Stimulated activated memory B cell treated with anti-CD40 and anti-IgM and Interleukin-4, amounts not matched to agents 10 μg/mL and 1 μg/mL and 100 μg/mL, for 72 hours (primary cell): Measurements from ENCODE around the gene TRMT1.

Experiments
- ATAC-seq: fragments of 150-1000 bp; cut with Tn5 transposase; 2 replicates; pipeline ENCODE4 v1.10.0; 2021
- H3K27ac Mint-ChIP-seq: one replicate; pipeline ENCODE4 v1.8.0; 2022; ENCODE audit warnings: mild to moderate bottlenecking, mixed read lengths
- H3K27me3 Mint-ChIP-seq: one replicate; pipeline ENCODE4 v1.8.0; 2022; ENCODE audit warnings: mixed read lengths
- H3K36me3 Mint-ChIP-seq: one replicate; pipeline ENCODE4 v1.8.0; 2022; ENCODE audit warnings: mixed read lengths
- H3K4me1 Mint-ChIP-seq: one replicate; pipeline ENCODE4 v1.8.0; 2022; ENCODE audit warnings: mixed read lengths
- H3K4me3 Mint-ChIP-seq: one replicate; pipeline ENCODE4 v1.8.0; 2022; ENCODE audit warnings: mild to moderate bottlenecking, moderate library complexity, mixed read lengths
- H3K9me3 Mint-ChIP-seq: one replicate; pipeline ENCODE4 v1.8.0; 2022; ENCODE audit warnings: mixed read lengths

Gene TRMT1

GRCh38 chr19:13093407-13094105, 23.0 kb downstream of the TRMT1 start:
- H3K9me3 Mint-ChIP-seq, result no peaks in the 10 kb centered on the region
- no peak overlapping the region for H3K4me3 Mint-ChIP-seq
- H3K4me1 Mint-ChIP-seq, result peaks cover 40% of the 10 kb centered on the region
- peaks cover 4% of the 10 kb centered on the region for H3K27me3 Mint-ChIP-seq
- no peaks in the 10 kb centered on the region for H3K36me3 Mint-ChIP-seq
- peak; percentile 74 for ATAC-seq
- H3K27ac Mint-ChIP-seq, result peak overlapping the region; percentile 92

DNA sequence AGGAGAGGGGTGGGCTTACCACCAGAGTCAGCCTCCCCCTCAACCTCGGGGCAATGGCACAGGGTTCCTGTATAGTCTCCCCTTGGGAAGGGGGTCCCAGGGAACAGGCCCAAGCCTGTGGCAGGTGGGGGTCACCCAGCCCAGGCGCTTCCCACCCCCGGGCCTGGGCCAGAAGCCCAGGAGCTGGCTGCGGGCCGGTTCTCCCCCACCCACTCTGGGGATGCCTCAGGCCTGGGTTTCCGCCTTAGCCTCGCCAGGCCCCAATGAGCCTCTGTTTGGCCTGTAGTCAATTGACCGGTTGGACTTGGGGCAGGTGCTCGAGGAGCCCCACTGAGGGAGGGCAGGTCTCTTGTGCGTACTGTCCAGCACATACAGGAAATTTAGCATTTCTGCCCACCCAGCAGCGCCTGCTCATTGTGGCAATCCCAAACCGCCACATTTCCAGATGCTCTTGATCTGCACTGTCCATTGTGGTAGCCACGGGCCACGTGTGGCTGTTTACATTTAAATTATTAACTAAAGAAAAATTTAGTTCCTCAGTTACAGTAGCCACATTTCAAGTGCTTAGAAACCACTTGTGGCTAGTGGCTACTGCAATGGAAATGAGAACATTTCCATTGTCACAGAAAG, 23.8 kb downstream of the TRMT1 start:
- Mint-ChIP-seq H3K27me3 (peaks cover 8% of the 10 kb centered on the region), H3K4me1 (peaks cover 31% of the 10 kb centered on the region), H3K36me3 (no peaks in the 10 kb centered on the region), H3K9me3 (no peaks in the 10 kb centered on the region), H3K27ac (no peak overlapping the region), H3K4me3 (no peak overlapping the region)
- ATAC-seq, result no peak

- Mint-ChIP-seq H3K4me3 (no peak overlapping the region), H3K4me1 (peaks cover 29% of the 10 kb centered on the region), H3K27ac (no peak overlapping the region), H3K9me3 (no peaks in the 10 kb centered on the region), H3K36me3 (no peaks in the 10 kb centered on the region), H3K27me3 (peaks cover 8% of the 10 kb centered on the region)
- no peak for ATAC-seq
Measured at GRCh38 chr19:13092158-13092543, 24.4 kb downstream of the TRMT1 start.

DNA sequence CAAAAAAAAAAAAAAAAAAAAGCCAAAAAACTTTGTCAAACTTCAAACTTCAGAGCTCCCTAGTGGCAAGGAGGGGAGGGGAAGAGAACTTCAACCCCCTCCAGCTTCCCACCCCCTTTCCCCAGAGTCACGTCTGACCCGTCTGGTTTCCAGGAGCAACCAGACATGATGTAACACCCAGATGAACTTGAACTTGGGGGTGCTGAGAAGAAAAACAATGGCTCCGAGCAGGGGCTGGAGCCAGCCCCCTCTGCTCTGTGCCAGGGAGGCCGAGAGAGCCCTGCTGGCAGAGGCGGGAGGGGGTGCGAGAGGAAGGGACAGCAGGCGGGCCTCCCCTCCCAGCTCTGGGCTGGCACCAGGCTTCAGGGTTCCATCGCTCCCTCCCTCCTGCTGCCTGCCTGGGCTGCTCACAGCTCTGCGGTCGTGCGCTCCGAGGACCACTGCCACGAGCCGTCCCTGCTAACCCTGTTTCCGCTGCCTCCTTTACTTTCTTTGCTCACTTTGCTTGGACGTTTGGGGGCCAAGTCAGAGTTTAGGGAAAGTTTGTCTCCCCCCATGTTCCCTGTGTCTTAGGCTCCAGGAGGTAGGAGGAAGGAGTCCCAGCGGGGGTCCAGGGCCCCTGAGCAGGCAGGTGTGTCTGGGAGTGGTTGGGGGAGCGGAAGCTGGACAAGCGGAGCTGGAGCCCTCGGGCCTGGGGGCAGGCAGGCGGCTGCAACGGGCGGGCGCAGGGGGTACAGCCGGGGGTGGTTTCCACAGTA, 25.0 kb downstream of the TRMT1 start:
- Mint-ChIP-seq H3K4me3 (no peak overlapping the region), H3K27me3 (peaks cover 8% of the 10 kb centered on the region), H3K36me3 (no peaks in the 10 kb centered on the region), H3K9me3 (no peaks in the 10 kb centered on the region), H3K4me1 (peaks cover 25% of the 10 kb centered on the region), H3K27ac (no peak overlapping the region)
- ATAC-seq, result no peak

GRCh38 chr19:13090511-13091231, 25.9 kb downstream of the TRMT1 start:
- H3K4me3 Mint-ChIP-seq, result no peak overlapping the region
- peaks cover 8% of the 10 kb centered on the region for H3K27me3 Mint-ChIP-seq
- H3K27ac Mint-ChIP-seq, result no peak overlapping the region
- no peaks in the 10 kb centered on the region for H3K36me3 Mint-ChIP-seq
- no peaks in the 10 kb centered on the region for H3K9me3 Mint-ChIP-seq
- no peak for ATAC-seq
- H3K4me1 Mint-ChIP-seq, result peaks cover 17% of the 10 kb centered on the region

DNA sequence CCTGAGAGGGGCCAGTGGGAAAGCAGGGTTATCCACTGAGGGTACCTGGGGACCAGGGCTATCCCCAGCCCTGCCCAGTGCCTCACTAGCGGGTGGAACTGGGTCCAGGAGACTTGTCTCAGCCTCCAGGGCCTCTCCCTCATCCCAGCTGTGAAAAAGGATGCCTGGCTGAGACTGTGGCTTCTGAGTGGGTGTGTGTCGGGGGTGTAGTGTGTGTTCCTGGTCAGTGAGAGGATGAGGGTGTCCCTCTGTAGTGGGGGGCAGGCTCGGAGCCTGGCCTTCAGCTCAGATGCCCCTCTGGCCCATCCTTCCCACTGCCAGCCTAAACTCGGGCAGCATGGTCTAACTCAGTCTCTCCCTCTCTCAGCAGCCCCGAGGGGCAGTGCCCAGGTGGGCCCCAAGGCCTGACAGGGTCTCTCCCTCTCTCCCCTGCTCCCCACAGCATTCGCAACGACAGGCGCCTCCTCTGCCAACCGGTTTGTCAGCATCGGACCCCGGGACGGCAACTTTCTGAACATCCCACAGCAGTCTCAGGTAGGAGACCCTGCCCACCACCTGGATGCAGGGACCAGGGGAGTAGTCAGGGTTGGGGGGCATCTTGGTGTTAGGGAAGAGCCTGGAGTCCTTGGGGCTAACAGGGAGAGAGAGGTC, 26.6 kb downstream of the TRMT1 start:
- H3K27me3 Mint-ChIP-seq, result peaks cover 8% of the 10 kb centered on the region
- no peaks in the 10 kb centered on the region for H3K9me3 Mint-ChIP-seq
- H3K36me3 Mint-ChIP-seq, result no peaks in the 10 kb centered on the region
- ATAC-seq, result no peak
- H3K27ac Mint-ChIP-seq, result no peak overlapping the region
- no peak overlapping the region for H3K4me3 Mint-ChIP-seq
- H3K4me1 Mint-ChIP-seq, result peaks cover 12% of the 10 kb centered on the region

DNA sequence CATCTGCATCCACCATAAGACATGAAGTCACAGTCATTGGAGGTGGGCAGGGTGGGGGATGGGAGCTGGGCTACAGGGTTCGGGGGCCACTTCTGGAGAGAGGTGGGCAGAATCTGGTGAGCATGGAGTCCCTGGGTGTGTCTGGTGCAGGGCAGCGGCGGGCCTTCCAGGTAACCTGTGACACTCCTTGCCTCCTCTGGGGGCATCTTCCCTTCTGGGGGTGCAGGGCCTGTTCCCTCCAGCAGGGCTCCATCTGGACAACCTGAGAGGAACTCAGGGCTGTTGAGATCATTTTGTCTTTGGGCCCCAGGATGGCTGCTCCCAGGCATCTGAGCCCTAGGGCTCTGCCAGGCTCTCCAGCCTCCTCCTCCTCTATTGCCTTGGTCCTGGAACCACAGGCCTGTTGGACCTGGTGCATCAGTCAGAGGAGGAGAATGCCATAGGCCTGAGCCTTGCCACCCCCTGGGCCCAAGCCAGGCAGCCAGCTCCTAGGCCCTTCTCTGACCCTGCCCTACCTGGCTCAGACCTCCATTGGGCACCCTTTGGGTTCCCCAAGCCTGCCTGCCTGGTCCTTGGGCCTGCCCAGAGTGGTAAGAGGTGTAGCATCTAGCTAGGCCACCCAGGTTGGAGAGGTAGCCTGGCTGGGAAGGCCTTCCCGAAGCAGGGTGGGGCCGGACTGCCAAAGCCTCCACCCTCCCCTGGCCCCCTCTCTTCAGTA, 27.2 kb downstream of the TRMT1 start:
- Mint-ChIP-seq H3K36me3 (no peaks in the 10 kb centered on the region), H3K9me3 (no peaks in the 10 kb centered on the region), H3K4me1 (peaks cover 5% of the 10 kb centered on the region), H3K27me3 (peaks cover 14% of the 10 kb centered on the region), H3K27ac (no peak overlapping the region), H3K4me3 (no peak overlapping the region)
- no peak for ATAC-seq

- H3K9me3 Mint-ChIP-seq, result no peaks in the 10 kb centered on the region
- ATAC-seq, result no peak
- peaks cover 28% of the 10 kb centered on the region for H3K27me3 Mint-ChIP-seq
- H3K4me3 Mint-ChIP-seq, result no peak overlapping the region
- H3K4me1 Mint-ChIP-seq, result no peaks in the 10 kb centered on the region
- H3K27ac Mint-ChIP-seq, result no peak overlapping the region
- H3K36me3 Mint-ChIP-seq, result no peaks in the 10 kb centered on the region
Measured at GRCh38 chr19:13087795-13088537, 28.6 kb downstream of the TRMT1 start.

DNA sequence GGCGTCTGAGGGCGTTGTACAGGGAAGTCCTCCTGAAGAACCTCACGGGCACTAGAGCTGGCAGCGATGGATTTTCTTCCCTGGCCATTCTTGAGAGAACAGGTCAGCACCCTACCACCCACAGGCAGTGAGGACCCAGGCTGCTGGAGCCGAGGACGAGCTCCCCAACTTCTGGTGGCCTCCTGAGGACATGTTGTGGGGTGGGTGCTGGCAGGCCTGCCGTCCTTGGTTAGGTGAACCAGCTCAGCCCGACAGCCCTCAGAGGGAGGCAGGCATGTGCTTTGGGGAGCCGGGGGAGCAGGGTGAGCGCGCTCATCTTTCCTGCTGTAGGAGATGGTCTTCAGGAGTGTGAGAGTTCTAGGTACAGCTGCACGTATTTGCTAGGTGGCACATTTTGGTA, 29.2 kb downstream of the TRMT1 start:
- H3K36me3 Mint-ChIP-seq, result no peaks in the 10 kb centered on the region
- H3K4me1 Mint-ChIP-seq, result no peaks in the 10 kb centered on the region
- no peak for ATAC-seq
- H3K27ac Mint-ChIP-seq, result no peak overlapping the region
- H3K4me3 Mint-ChIP-seq, result no peak overlapping the region
- peaks cover 29% of the 10 kb centered on the region for H3K27me3 Mint-ChIP-seq
- no peaks in the 10 kb centered on the region for H3K9me3 Mint-ChIP-seq

- Mint-ChIP-seq H3K27ac (no peak overlapping the region), H3K4me3 (no peak overlapping the region), H3K4me1 (no peaks in the 10 kb centered on the region), H3K9me3 (no peaks in the 10 kb centered on the region), H3K27me3 (peaks cover 38% of the 10 kb centered on the region), H3K36me3 (no peaks in the 10 kb centered on the region)
- ATAC-seq, result no peak
Measured at GRCh38 chr19:13086341-13086740, 30.2 kb downstream of the TRMT1 start.

DNA sequence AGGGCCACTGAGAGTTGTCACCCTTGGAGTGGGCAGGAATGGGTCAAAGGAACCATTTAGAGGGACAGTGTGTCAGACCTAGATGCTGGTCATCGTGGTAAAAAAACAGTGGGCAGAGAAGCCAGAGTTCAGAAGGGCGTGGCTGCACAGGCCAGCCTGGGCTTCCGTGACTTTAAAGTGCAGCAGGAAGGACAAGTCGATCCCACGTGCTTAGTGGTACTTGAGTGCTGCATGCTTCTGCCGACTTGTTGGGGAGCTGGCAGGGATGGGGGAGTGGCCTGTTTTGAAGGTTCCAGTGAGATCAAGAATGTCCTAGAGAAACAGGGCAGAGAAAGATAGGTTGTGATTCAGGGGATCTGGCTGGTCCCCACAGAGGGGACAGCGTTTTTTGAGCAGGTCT, 30.9 kb downstream of the TRMT1 start:
- H3K36me3 Mint-ChIP-seq, result no peaks in the 10 kb centered on the region
- H3K4me3 Mint-ChIP-seq, result no peak overlapping the region
- no peaks in the 10 kb centered on the region for H3K9me3 Mint-ChIP-seq
- no peak for ATAC-seq
- no peak overlapping the region for H3K27ac Mint-ChIP-seq
- H3K4me1 Mint-ChIP-seq, result no peaks in the 10 kb centered on the region
- H3K27me3 Mint-ChIP-seq, result peaks cover 38% of the 10 kb centered on the region

DNA sequence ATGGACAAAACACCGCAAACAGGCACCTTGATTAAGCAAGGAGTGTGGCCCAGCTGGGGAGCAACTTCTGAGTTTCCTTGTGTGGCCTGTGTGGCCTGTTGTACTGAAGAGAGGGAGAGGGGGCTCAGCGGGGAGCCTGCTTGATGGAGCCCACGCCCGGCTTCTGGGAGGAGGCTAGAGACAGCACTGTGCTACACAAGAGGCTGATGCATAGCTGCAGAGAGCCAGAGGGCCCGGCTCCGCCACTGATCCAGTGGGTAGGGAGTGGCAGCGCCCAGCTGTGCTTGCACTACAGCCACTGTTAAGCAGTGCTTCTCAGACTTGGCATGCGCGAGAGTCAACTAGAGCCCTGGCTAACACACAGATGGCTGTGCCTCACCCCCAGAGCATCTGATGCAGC, 32.9 kb downstream of the TRMT1 start:
- Mint-ChIP-seq H3K9me3 (no peaks in the 10 kb centered on the region), H3K36me3 (no peaks in the 10 kb centered on the region), H3K4me3 (no peak overlapping the region), H3K27me3 (peaks cover 41% of the 10 kb centered on the region), H3K27ac (no peak overlapping the region), H3K4me1 (no peaks in the 10 kb centered on the region)
- ATAC-seq, result no peak

GRCh38 chr19:13083008-13083404, 33.5 kb downstream of the TRMT1 start:
- ATAC-seq, result no peak
- Mint-ChIP-seq H3K27ac (no peak overlapping the region), H3K4me3 (no peak overlapping the region), H3K27me3 (peaks cover 42% of the 10 kb centered on the region), H3K36me3 (no peaks in the 10 kb centered on the region), H3K4me1 (no peaks in the 10 kb centered on the region), H3K9me3 (no peaks in the 10 kb centered on the region)
